ENCODE results near the gene SFTPD. TPM values are rescaled to one million over a fixed set of nuclear protein-coding genes. Genes with fewer than 3 reads are reported as not detected.
A peak's percentile ranks its signal among the peaks of the same experiment; 100 is the strongest.

The SFTPD gene
- total and polyA plus RNA-seq, 2 of the 13 experiments (the other 11 are each of a cell fraction or from before 2014, with no cell fraction given) = not detected

- TF ChIP-seq AHDC1 (CRISPR knock-in tag; IDR thresholded peaks at IDR 0.05; ENCODE audit: borderline replicate concordance) (0 out of 2 replicates have a peak, but pooled peaks have one; percentile 25), HNF1A (IDR thresholded peaks at IDR 0.05; ENCODE audit: low read depth) (no peak), HNF1A (CRISPR knock-in tag; IDR thresholded peaks at IDR 0.05; ENCODE audit: borderline replicate concordance) (peak; percentile 57; the same call in 1 of the 2 replicates), NFKBIZ (CRISPR knock-in tag; IDR thresholded peaks at IDR 0.05) (peak; percentile 57; the same call in 1 of the 2 replicates), ZNF230 (CRISPR knock-in tag; IDR thresholded peaks at IDR 0.05) (0 out of 2 replicates have a peak, but pooled peaks have one; percentile 27), SMC3 (IDR thresholded peaks at IDR 0.05; ENCODE audit: low read length) (0 out of 2 replicates have a peak, but pooled peaks have one; percentile 1), ZBTB40 (IDR thresholded peaks at IDR 0.05) (no peak), ZBTB40 (CRISPR knock-in tag; IDR thresholded peaks at IDR 0.05) (no peak)
Measured at GRCh38 chr10:79927111-79927828, 21.6 kb downstream of the SFTPD start (continued).
